Mammary epithelial cell (primary cell): Measurements from ENCODE around the gene SPARCL1.

Source experiments
- CTCF ChIP-seq, 2 donors: IDR thresholded peaks in 1 of 2; conservative IDR thresholded peaks in 1 of 2; 2 replicates each; pipeline ENCODE4 v1.5.1; 2011 to 2012; ENCODE audit warnings: inconsistent platforms in 2 of 2, low read length in 2 of 2, mild to moderate bottlenecking in 2 of 2, control low read depth in 1 of 2, low read depth in 1 of 2; ENCODE audit not compliant: insufficient read depth in 1 of 2; ENCODE audit errors: extremely low read depth in 1 of 2
- EZH2 ChIP-seq: IDR thresholded peaks from 2 replicates; pipeline ENCODE4 v1.6.1; 2012; ENCODE audit warnings: low read length, inconsistent platforms, borderline replicate concordance

GRCh38 chr4:87425711-87426110, 103.5 kb downstream of the SPARCL1 start:
- TF ChIP-seq CTCF (conservative IDR thresholded peaks at IDR 0.05 in 1 of 2, IDR thresholded peaks at IDR 0.05 in 1 of 2; ENCODE audit: extremely low read depth in 1 of 2, insufficient read depth in 1 of 2, low read depth in 1 of 2, low read length in 2 of 2) (no peak), EZH2 (no peak)
